H9 (cell line): ENCODE data around the gene SESN2. TPM values are rescaled to one million over a fixed set of nuclear protein-coding genes. Genes with fewer than 3 reads are reported as not detected.

Source experiments
- DNase-seq: peaks from one replicate; pipeline ENCODE4 v3.0.0-alpha.2; 2017
- H2AFZ ChIP-seq: one replicate; pipeline ENCODE4 v1.6.1; 2013; ENCODE audit warnings: mild to moderate bottlenecking, low read length, control low read depth, moderate library complexity
- H2AK5ac ChIP-seq: 2 replicates; pipeline ENCODE4 v1.6.1; 2013; ENCODE audit warnings: low read length, control low read depth, mixed read lengths; ENCODE audit not compliant: insufficient read length
- H2BK120ac ChIP-seq: one replicate; pipeline ENCODE4 v1.6.1; 2013; ENCODE audit warnings: low read depth, mild to moderate bottlenecking, low read length, control low read depth, inconsistent platforms; ENCODE audit not compliant: poor library complexity, severe bottlenecking
- H2BK12ac ChIP-seq: 2 replicates; pipeline ENCODE4 v1.6.1; 2013; ENCODE audit warnings: low read length, control low read depth, mixed read lengths, low read depth; ENCODE audit not compliant: insufficient read length
- H2BK15ac ChIP-seq: 2 replicates; pipeline ENCODE4 v1.6.1; 2013; ENCODE audit warnings: low read depth, low read length, control low read depth
- H2BK20ac ChIP-seq: one replicate; pipeline ENCODE4 v1.6.1; 2013; ENCODE audit warnings: low read depth, mild to moderate bottlenecking, low read length, control low read depth, inconsistent platforms; ENCODE audit not compliant: poor library complexity, severe bottlenecking
- H2BK5ac ChIP-seq: 2 replicates; pipeline ENCODE4 v1.6.1; 2013; ENCODE audit warnings: low read length, control low read depth, mixed read lengths; ENCODE audit not compliant: insufficient read length
- H3K14ac ChIP-seq: 2 replicates; pipeline ENCODE4 v1.6.1; 2013; ENCODE audit warnings: low read length, control low read depth; ENCODE audit not compliant: insufficient read depth
- H3K18ac ChIP-seq: 2 replicates; pipeline ENCODE4 v1.6.1; 2013; ENCODE audit warnings: low read depth, mild to moderate bottlenecking, mixed read lengths, low read length, control low read depth; ENCODE audit not compliant: insufficient read length
- H3K23ac ChIP-seq: 2 replicates; pipeline ENCODE4 v1.6.1; 2013; ENCODE audit warnings: low read length, control low read depth, mixed read lengths, low read depth; ENCODE audit not compliant: insufficient read length
- H3K23me2 ChIP-seq: 2 replicates; pipeline ENCODE4 v1.6.1; 2013; ENCODE audit warnings: low read depth, mild to moderate bottlenecking, mixed read lengths, low read length, control low read depth; ENCODE audit not compliant: insufficient read length, poor library complexity, severe bottlenecking
- H3K27ac ChIP-seq: 2 replicates; pipeline ENCODE4 v1.5.1; 2013; ENCODE audit warnings: low read length, control low read depth, mixed read lengths, low read depth; ENCODE audit not compliant: insufficient read length
- H3K27me3 ChIP-seq: 2 replicates; pipeline ENCODE4 v1.6.1; 2013; ENCODE audit warnings: low read length, control low read depth, inconsistent platforms; ENCODE audit not compliant: insufficient read depth
- H3K4ac ChIP-seq: 2 replicates; pipeline ENCODE4 v1.6.1; 2013; ENCODE audit warnings: low read depth, mild to moderate bottlenecking, control low read depth, inconsistent platforms, low read length, moderate library complexity
- H3K4me1 ChIP-seq: 2 replicates; pipeline ENCODE4 v1.6.1; 2013; ENCODE audit warnings: low read length, control low read depth, inconsistent platforms; ENCODE audit not compliant: insufficient read depth
- H3K4me2 ChIP-seq: 2 replicates; pipeline ENCODE4 v1.6.1; 2013; ENCODE audit warnings: low read length, control low read depth, mixed read lengths; ENCODE audit not compliant: insufficient read length, insufficient read depth
- H3K56ac ChIP-seq: 2 replicates; pipeline ENCODE4 v1.6.1; 2013; ENCODE audit warnings: low read depth, mild to moderate bottlenecking, mixed read lengths, low read length, control low read depth; ENCODE audit not compliant: insufficient read length
- H3K79me1 ChIP-seq: 2 replicates; pipeline ENCODE4 v1.6.1; 2013; ENCODE audit warnings: low read depth, mild to moderate bottlenecking, moderate library complexity, low read length, control low read depth, inconsistent platforms; ENCODE audit not compliant: insufficient read depth, poor library complexity, severe bottlenecking
- H3K79me2 ChIP-seq: 2 replicates; pipeline ENCODE4 v1.6.1; 2013; ENCODE audit warnings: low read length, control low read depth, inconsistent platforms; ENCODE audit not compliant: insufficient read depth
- H3K9ac ChIP-seq: 2 replicates; pipeline ENCODE4 v1.6.1; 2013; ENCODE audit warnings: low read length, control low read depth, mixed read lengths; ENCODE audit not compliant: insufficient read length; ENCODE audit errors: extremely low read depth
- H3K9me3 ChIP-seq: one replicate; pipeline ENCODE4 v1.6.1; 2013; ENCODE audit warnings: low read depth, low read length, inconsistent platforms; ENCODE audit not compliant: control insufficient read depth
- H3T11ph ChIP-seq: one replicate; pipeline ENCODE4 v1.6.1; 2013; ENCODE audit warnings: mild to moderate bottlenecking, low read length, control low read depth, inconsistent platforms
- H4K20me1 ChIP-seq: one replicate; pipeline ENCODE4 v1.6.1; 2013; ENCODE audit not compliant: control insufficient read depth, insufficient read length, insufficient read depth
- H4K5ac ChIP-seq: 2 replicates; pipeline ENCODE4 v1.6.1; 2013; ENCODE audit warnings: low read depth, mild to moderate bottlenecking, mixed read lengths, low read length, control low read depth; ENCODE audit not compliant: insufficient read length
- H4K8ac ChIP-seq: replicated peaks from 2 replicates; pipeline ENCODE4 v1.6.1; 2013; ENCODE audit warnings: low read length, control low read depth, mixed read lengths, low read depth; ENCODE audit not compliant: insufficient read length
- H4K91ac ChIP-seq: 2 replicates; pipeline ENCODE4 v1.6.1; 2013; ENCODE audit warnings: low read depth, mild to moderate bottlenecking, moderate library complexity, mixed read lengths, low read length, control low read depth; ENCODE audit not compliant: insufficient read length
- H3K27ac Mint-ChIP-seq, 3 experiments: 2 replicates in 2 of 3; 3 replicates in 1 of 3; pipeline ENCODE4 v1.8.0; 2020 to 2021; ENCODE audit warnings: mixed read lengths in 3 of 3, mild to moderate bottlenecking in 1 of 3, moderate library complexity in 1 of 3
- H3K27me3 Mint-ChIP-seq: 2 replicates; pipeline ENCODE4 v1.8.0; 2021; ENCODE audit warnings: low read depth, mild to moderate bottlenecking, moderate library complexity, mixed read lengths
- H3K36me3 Mint-ChIP-seq, 3 experiments: 2 replicates in 2 of 3; 3 replicates in 1 of 3; pipeline ENCODE4 v1.8.0; 2020 to 2021; ENCODE audit warnings: low read depth in 3 of 3, mixed read lengths in 3 of 3; ENCODE audit not compliant: insufficient read depth in 1 of 3
- H3K4me1 Mint-ChIP-seq, 2 experiments: 2 replicates each; pipeline ENCODE4 v1.8.0; 2020; ENCODE audit warnings: mixed read lengths in 2 of 2
- H3K4me3 Mint-ChIP-seq, 2 experiments: 2 replicates in 1 of 2; 3 replicates in 1 of 2; pipeline ENCODE4 v1.8.0; 2020 to 2021; ENCODE audit warnings: mild to moderate bottlenecking in 2 of 2, mixed read lengths in 2 of 2, moderate library complexity in 1 of 2
- H3K9me3 Mint-ChIP-seq, 2 experiments: 2 replicates in 1 of 2; 3 replicates in 1 of 2; pipeline ENCODE4 v1.8.0; 2020; ENCODE audit warnings: mild to moderate bottlenecking in 2 of 2, mixed read lengths in 2 of 2, moderate library complexity in 1 of 2
- WGBS: extraction: QIAGEN DNeasy Blood & Tissue Kit; methylation state at CpG from one replicate; pipeline ENCODE4 v1.1.7; 2013; ENCODE audit warnings: missing lambda C conversion rate, low lambda C conversion rate, mixed read lengths; ENCODE audit not compliant: insufficient read length; ENCODE audit errors: extremely low coverage; 5-methylcytosine and 5-hydroxymethylcytosine counted together
- total RNA-seq: library from RNA; stranded (reverse); gene quantifications from 2 replicates; pipeline ENCODE4 v1.2.1, GENCODE V29; 2021
- TF ChIP-seq, protein P1 (sequence below): fragments of 200-600 bp; sonication (generic); conservative IDR thresholded peaks from 3 replicates; pipeline ENCODE4 v1.8.0; 2021; ENCODE audit warnings: antibody characterized with exemption, mild to moderate bottlenecking

The SESN2 gene
- total RNA-seq, 1 experiment from 2014 or later = 24.6 TPM

DNA sequence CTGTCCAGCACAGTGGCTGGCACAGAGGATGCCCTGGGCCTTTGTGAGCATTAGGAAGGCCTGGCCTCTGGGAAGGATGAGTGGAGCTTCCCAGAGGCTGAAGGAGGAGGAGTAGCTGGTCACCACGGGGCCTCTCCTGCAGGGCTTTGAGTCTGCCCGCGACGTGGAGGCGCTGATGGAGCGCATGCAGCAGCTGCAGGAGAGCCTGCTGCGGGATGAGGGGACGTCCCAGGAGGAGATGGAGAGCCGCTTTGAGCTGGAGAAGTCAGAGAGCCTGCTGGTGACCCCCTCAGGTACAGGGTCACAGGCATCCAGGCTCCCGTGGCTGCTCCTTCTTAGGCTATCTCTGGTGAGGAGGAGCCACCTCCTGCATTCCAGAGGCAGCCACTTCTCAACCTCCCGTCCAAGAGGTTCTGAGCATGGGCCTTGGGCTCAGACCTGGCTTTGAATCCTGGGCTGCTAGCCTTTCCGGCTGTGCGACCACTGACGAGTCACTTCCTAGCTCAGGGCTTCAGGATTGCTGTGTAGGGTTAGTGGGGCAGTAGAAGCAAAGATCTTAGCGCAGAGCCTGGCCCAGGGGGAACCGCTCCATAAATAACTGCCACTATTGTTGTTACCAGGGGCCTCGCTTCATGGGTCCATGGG, 14.0 kb downstream of the SESN2 start:
- no peak overlapping the region for H3K18ac ChIP-seq
- H2BK120ac ChIP-seq = no peak overlapping the region
- no peaks in the 10 kb centered on the region for H3K79me2 ChIP-seq
- H2BK20ac ChIP-seq = no peak overlapping the region
- no peaks in the 10 kb centered on the region for H4K20me1 ChIP-seq
- H3K23ac ChIP-seq = no peak overlapping the region
- H3K14ac ChIP-seq = no peak overlapping the region
- H4K8ac ChIP-seq = no peak overlapping the region
- H2BK5ac ChIP-seq = no peak overlapping the region
- no peaks in the 10 kb centered on the region for H3K27me3 ChIP-seq
- H3K9ac ChIP-seq = no peak overlapping the region
- no peak overlapping the region for H3K27ac ChIP-seq
- Mint-ChIP-seq H3K4me1 (peaks cover 0 to 2% of the 10 kb centered on the region in 2 experiments; a peak in 1 of 4 replicates), H3K36me3 (peaks cover 29 to 65% (median 63%) of the 10 kb centered on the region in 3 experiments; a peak in 6 of 7 replicates), H3K9me3 (no peaks in the 10 kb centered on the region), H3K27me3 (no peaks in the 10 kb centered on the region), H3K4me3 (no peak overlapping the region), H3K27ac (peak overlapping the region in 1 of 3 experiments; percentile 62; a peak in 2 of 7 replicates)
- H3K56ac ChIP-seq = no peak overlapping the region
- no peak overlapping the region for H3T11ph ChIP-seq
- no peak for DNase-seq
- no peak overlapping the region for H4K91ac ChIP-seq
- no peak overlapping the region for H2AK5ac ChIP-seq
- H3K23me2 ChIP-seq = no peaks in the 10 kb centered on the region
- H2BK15ac ChIP-seq = no peak overlapping the region
- no peak overlapping the region for H3K4ac ChIP-seq
- H2AFZ ChIP-seq = no peak overlapping the region
- no peaks in the 10 kb centered on the region for H3K79me1 ChIP-seq
- H2BK12ac ChIP-seq = no peak overlapping the region
- no peaks in the 10 kb centered on the region for H3K4me1 ChIP-seq
- TF ChIP-seq, protein P1, sequence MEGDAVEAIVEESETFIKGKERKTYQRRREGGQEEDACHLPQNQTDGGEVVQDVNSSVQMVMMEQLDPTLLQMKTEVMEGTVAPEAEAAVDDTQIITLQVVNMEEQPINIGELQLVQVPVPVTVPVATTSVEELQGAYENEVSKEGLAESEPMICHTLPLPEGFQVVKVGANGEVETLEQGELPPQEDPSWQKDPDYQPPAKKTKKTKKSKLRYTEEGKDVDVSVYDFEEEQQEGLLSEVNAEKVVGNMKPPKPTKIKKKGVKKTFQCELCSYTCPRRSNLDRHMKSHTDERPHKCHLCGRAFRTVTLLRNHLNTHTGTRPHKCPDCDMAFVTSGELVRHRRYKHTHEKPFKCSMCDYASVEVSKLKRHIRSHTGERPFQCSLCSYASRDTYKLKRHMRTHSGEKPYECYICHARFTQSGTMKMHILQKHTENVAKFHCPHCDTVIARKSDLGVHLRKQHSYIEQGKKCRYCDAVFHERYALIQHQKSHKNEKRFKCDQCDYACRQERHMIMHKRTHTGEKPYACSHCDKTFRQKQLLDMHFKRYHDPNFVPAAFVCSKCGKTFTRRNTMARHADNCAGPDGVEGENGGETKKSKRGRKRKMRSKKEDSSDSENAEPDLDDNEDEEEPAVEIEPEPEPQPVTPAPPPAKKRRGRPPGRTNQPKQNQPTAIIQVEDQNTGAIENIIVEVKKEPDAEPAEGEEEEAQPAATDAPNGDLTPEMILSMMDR = no peak
- no peak overlapping the region for H3K4me2 ChIP-seq
- H4K5ac ChIP-seq = no peak overlapping the region
- no CpG with 5 or more reads among the region's 17 CpGs for WGBS
- H3K9me3 ChIP-seq = no peaks in the 10 kb centered on the region
